Stimulated activated CD8-positive, alpha-beta memory T cell treated with anti-CD3 and anti-CD28 coated beads, Interleukin-4, amount 100 ng/mL, for 24 hours (primary cell): ENCODE data around the gene C14orf93.

Experiments
- DNase-seq: peaks from one replicate; pipeline ENCODE4 v3.0.0-alpha.2; 2020; ENCODE audit warnings: low read depth

Gene C14orf93

GRCh38 chr14:23009939-23010726 lies at the start of gene C14orf93:
Gene C14orf93 (minus strand): TSS chr14:23010143. CDS start chr14:22999023, 11,120 bp downstream.
- DNase-seq, result peak; percentile 77

- no peak for DNase-seq
Measured at GRCh38 chr14:23058654-23059504, 48.9 kb upstream of the C14orf93 start.

- DNase-seq, result peak; percentile 82
Measured at GRCh38 chr14:23057757-23058653, 48.1 kb upstream of the C14orf93 start.

GRCh38 chr14:23056956-23057756 lies 47.2 kb upstream of the C14orf93 start, which contains the start of gene CDH24:
Gene CDH24 (minus strand): TSS chr14:23057520. CDS start chr14:23055733, 1,787 bp downstream.
- DNase-seq, result peak; percentile 48

- DNase-seq, result peak; percentile 39
Measured at GRCh38 chr14:23056145-23056955, 46.4 kb upstream of the C14orf93 start.

GRCh38 chr14:23055621-23056144 lies 45.7 kb upstream of the C14orf93 start:
- no peak for DNase-seq

GRCh38 chr14:23055147-23055550 lies 45.2 kb upstream of the C14orf93 start:
- no peak for DNase-seq

- DNase-seq, result no peak
Measured at GRCh38 chr14:23054000-23054811, 44.3 kb upstream of the C14orf93 start.

GRCh38 chr14:23053426-23053825 lies 43.5 kb upstream of the C14orf93 start:
- no peak for DNase-seq

GRCh38 chr14:23052671-23053070 lies 42.7 kb upstream of the C14orf93 start:
- no peak for DNase-seq

- DNase-seq, result no peak
Measured at GRCh38 chr14:23052182-23052623, 42.3 kb upstream of the C14orf93 start.

- DNase-seq, result no peak
Measured at GRCh38 chr14:23051141-23052057, 41.5 kb upstream of the C14orf93 start.

GRCh38 chr14:23049011-23049410 lies 39.1 kb upstream of the C14orf93 start:
- no peak for DNase-seq

- DNase-seq, result no peak
Measured at GRCh38 chr14:23047751-23048693, 38.1 kb upstream of the C14orf93 start.

GRCh38 chr14:23047034-23047634 lies 37.2 kb upstream of the C14orf93 start:
- DNase-seq, result no peak
